GM10847 (cell line): Measurements from ENCODE around the gene HIPK2.

Experiments used
- POLR2A ChIP-seq: IDR thresholded peaks from 2 replicates; pipeline ENCODE4 v1.6.1; 2011; ENCODE audit not compliant: insufficient read length; ENCODE audit errors: extremely low read depth

Gene HIPK2

DNA sequence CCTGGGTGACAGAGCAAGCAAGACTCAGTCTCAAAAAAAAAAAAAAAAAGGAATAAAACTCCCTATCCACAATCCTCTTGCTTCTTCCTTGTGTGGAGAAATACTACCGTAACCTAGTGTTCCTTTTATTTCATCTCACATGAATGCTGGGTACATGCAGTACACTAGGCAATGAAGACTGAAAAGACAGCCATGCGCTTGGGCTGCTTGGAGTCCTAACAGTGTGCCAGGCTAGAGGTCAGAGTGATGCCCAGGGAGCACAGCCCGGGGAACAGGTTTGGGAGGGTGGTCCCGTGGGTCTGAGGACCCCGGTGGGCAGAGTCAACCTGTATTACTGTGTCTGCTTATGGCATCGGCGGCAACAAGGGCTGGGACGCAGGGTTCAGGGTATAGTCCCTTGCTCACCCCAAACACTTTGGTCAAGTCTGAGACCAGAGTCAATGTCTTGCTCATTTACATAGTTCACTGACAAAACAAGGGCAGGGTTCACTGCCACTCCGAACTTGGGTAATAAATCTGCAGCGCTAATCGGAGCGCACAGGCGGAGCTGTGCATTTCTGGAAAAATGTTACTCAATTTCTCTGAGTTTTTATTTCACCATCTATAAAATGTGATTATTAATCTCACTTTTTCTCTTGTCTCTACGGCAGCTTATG lies 136.3 kb downstream of the HIPK2 start:
- no peak for TF ChIP-seq POLR2A

DNA sequence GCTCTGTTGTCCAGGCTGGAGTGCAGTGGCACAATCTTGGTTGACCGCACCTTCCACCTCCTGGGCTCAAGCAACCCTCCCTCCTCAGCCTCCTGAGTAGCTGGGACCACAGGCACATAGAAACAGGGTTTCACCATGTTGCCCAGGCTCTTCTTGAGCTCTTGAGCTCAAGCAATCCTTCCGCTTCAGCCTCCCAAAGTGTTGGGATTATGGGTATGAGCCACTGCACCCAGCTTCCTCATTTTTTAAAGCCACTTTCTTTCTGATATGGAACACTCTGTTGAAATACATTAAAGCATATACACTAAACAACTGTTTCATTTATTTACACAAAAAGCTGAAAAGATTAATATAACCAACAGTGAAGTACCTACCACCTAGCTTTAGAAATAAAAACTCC lies 137.1 kb downstream of the HIPK2 start:
- TF ChIP-seq POLR2A = no peak

DNA sequence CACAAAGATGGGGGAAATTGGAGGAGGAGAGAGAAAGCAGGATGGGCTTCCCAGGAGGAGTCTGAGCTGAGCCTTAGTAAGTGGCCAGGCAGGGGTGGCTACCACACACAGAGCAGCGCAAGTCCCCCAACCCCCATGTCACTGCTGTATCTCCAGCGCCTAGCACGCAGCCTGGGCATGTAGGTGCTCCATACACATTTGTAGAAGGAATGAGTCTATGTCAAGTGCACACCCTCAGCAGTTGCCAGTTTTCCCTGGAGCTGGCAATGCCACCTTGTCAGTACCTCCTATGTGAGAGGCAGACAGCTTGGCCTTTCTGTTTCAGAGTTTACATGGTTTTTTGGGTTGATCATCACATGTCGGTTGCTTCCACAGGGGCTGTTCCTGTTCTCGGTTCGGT lies 138.2 kb downstream of the HIPK2 start:
- TF ChIP-seq POLR2A = no peak

DNA sequence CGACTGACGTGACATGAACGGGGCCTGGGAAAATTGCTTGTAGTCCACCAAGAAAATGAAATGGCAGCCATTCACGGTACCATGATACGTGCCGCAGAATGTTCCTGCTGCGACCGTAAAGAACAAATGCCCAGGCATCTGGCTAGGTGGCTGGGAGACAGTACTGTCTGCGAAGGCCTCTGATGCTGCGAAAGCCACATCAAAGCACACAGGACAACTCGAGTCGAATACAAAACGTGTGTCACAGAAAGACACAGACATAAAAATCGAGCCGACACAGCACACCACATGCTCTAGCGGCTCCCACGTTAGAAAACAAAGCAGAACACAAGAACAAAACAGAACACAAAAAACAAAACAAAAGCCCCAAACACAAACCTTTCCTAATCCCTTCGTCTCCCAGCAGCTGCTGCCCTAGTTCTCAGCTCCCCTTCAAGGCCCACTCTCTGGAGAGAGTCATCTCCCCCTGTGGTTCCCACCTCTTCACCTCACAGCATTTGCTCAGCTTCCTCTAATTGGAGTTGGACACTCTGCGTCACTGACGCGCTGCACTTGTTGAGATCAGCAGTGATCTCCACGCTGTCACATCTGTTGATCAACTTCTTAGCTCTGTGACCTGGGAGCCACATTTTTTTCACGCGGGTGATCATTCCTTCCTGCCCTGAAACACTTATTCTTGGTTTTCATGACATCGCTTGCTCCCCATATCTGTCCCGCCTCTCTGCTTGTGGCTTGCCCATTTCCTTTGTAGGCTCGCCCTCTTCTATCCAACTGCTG lies 142.1 kb downstream of the HIPK2 start:
- no peak for TF ChIP-seq POLR2A

DNA sequence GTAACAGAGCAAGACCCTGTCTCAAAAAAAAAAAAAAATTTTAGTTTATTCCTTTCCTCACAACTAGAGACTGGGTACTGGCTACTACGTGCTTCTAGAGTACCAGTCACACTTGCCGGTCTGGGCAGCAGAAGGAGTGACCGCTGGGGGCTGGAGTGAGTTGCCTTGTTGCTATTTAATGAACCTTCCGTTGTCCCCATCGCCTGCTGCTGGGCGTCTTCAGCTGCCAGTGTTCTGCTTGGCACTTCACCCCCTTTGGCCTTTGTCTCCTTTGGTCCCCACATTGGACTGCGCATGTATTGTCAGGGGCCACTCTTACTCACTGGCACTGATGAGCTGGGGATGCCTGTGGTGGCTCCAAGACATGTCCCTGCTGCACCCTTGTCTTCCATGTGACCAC lies 143.7 kb downstream of the HIPK2 start:
- no peak for TF ChIP-seq POLR2A

DNA sequence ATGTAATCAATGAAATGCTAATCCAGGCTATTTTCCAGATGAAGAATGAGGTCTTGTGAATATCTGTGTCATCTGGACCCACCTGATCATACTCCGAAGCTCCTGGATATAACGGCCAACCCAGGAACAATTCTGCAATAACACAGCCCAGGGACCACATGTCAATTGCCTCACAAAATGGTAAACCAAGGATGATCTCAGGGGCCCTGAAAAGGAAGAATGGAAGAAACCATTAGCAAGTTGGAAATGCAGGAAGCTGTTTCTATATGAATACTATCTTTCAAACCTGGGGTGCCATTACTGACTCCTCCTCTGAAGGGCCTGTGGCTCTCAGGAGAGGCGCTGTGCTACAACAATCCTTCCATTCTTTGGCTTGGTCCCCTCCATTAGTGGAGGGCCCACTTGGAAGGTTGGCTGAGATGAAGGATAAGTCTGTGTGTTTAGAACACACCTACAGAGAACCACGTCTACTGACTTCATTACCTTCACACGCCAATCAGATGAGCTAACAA lies 146.2 kb downstream of the HIPK2 start:
- no peak for TF ChIP-seq POLR2A

DNA sequence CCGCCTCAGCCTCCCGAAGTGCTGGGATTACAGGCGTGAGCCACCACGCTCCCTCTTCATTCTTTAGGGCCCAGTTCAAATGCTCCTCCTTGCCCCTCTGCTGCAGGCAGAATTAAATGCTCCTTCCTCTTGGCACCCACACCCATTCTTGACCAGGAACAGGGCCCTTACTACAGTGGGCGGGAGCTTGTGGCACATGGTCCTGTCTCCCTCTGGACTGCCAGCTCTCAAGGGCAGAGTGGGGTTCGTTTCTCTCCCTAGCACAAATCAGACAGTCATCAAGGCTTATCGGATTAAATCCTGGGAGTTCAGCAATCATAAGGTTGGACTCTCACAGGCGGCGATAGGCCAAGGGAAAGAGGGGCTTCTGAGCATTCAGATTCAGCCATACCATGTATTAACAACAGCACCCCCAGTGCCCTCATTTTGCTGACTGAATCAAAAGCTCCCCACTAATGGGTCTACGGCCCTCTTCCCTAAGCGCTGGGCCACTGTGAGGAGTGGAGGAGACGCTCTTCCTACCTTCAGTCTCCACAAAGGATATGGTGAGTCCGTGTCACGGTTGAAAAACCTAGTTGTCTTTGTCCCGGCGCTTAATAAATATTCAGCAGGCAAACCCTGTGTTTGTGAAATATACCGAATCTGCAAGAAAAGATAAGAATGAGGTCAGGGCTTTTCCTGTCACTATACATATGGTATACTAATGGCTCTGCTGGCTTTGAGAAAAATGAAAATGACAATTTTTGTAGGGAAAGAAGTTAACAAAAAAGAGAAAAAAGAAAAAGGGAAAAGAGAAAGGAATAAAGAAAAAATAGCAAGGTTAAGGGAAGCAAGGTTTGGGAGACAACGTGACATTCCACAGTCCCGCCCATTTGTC lies 146.9 kb downstream of the HIPK2 start:
- TF ChIP-seq POLR2A = no peak

DNA sequence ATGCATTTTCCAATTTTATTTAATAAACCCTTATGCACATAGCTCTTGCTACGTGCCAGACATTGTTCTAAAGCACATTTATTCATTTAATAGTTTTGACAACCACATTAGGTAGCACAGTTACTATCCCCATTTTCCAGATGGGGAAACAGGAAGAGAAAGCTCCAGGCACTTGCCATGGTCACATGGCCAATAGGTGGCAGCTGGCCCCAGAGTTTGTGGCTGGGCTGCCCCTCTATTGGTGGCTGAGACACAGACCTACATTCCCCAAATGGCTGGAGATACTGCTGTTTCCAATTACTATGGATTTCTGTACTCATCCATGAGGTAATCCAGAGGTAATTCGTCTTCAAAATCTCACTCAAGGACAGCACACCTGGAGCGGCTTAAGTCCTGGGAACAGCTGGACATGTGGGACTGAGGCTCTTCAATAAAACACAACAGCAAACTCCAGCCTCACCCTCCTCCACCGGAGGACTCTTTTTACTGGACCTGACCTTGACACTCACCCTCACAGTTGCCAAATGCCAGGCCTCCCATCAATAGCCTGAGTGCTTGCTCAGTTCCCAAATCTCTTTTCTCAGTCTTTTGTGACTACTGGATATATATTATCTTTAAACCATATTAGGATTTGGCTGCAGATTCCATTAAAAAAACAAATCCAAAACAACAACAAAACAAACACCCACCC lies 148.3 kb downstream of the HIPK2 start:
- no peak for TF ChIP-seq POLR2A

DNA sequence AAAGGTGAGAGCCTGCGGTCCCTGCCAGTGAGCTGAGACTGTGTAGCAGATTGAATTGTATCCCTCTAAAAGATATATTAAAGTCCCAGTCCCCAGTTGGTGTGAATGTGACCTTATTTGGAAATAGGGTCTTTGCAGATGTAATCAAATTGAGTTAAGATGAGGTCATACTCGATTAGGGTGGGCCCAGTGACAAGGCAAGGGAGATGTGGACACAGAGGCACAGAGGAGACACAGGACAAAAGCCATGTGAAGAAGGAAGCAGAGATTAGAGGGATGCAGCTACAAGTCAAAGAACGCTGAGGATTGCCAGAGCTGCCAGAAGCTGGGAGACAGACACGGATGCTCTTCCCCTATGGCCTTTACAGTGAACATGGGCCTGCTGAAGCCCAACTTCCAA lies 150.0 kb downstream of the HIPK2 start:
- no peak for TF ChIP-seq POLR2A

DNA sequence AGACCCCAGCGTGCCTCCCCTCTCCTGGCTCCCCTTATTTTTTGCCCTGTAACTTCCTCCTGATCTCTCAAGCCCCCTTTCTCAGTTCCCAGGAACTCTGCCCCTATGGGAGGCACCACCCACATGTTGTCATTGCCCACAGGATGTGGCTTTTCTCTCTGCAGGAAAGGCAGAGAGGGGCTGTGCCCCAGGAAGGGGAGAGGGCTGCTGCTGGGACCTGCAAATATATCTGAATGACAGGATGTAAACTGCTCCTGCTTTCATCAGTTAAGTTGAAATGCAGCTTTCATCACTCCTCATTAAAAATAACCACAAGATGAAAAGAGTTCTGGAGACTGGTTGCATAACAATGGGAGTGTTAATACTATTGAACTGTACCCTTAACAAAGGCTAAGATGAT lies 151.0 kb downstream of the HIPK2 start:
- TF ChIP-seq POLR2A = no peak

DNA sequence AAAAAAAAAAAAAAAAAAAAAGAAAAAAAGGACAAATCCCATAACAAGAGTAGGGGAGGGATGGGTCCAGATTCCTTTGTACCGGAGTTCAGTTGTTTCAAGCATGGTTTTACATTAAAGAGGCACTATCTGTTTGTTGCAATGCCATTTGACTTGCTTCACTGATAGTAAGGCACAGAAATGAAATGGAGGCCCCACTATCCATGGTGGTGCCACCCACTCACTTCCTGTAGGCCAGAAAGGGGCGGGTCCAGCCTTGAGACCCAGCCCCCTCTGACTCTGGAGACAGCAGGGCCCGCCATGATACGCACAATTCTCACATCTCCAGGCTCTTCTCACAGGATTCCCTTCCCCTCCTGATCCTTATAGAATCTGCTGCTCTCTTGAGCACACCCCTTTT lies 154.3 kb downstream of the HIPK2 start:
- TF ChIP-seq POLR2A = no peak

DNA sequence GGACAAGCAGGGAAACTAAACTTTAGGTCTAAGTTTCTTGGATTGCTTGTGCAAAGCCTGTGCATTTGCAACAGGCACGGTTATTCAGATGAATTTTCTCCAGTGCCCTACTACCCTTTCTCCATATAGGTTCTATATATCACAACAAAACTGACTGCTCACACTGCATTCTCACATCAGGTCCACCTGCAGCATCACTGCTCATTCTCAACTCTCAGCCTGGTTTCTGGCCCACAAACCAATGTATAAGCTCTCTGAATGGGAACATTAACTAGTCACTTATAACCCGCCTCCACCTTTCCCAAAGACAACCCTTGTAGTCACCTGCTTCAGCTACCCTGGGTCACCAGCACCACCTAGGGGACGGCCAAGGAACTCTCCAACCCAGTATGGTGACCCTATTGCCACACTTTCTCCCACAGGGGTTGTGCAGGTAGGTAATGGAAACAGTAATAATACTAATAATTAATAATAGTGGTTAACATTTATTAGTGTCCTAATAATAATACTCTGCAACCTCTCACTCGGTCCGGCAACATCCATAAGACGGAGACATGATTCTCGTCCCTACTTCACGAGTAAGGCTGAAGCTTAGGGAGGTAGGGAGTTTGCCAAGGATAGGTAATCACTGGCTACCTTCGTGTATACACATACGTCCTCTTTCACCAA lies 157.0 kb downstream of the HIPK2 start:
- no peak for TF ChIP-seq POLR2A

DNA sequence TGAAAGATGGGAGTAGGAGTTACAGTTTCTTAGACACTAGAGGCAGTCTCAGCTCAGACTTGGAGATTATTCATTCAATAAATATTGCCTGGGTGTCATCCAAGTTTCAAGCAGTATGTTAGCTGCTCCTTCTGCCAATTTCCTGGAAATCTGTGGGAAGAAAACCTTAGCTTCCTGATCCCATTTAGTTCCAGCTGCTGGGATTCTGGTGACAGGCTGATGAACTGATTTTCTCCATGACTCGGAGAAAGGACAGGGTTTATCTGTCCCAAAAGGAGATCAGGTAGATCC lies 158.5 kb downstream of the HIPK2 start:
- no peak for TF ChIP-seq POLR2A

DNA sequence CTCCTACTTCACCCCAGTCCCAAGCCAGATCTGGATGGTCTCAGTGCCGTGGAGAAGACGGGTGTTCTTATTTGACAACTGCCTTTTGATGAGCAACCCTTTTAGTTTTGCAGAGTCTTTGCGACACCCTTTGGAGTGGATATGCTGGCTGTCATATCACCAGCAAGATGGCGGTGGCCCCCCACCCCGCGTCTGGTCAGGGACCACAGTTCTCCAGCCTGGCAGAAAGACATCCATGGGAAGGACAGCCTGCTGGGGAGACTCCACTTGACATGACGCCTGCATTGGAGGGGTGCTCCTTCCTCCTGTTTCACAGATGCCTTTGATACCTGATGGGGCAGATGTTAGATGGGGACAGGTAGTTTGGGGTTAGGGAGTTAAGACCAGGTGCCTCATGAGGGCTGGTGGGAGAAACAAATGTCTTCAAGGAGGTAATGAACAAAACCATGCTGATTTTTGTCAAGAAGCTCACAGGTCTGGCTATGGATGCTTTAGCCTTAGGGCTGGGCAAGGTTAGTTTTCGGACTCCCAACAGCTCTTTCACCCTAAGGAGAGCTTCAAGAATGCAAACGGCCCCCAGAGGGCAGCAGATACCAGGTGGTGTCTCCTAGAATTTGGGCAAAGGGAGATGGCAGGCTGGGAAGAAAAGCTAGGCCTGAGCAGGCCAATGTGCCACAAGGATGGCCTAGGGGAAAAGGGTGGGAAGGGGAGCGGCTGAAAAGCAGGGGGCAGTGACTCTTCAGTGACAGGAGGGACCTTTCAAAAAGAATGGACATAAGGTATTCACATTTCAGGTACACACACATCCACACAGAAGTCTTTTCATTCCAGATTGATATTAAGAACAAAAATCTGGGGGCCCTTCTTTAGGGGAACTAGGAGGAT lies 159.1 kb downstream of the HIPK2 start:
- TF ChIP-seq POLR2A = no peak
